ENCODE measurements around the gene KCNQ1.

Gene KCNQ1

DNA sequence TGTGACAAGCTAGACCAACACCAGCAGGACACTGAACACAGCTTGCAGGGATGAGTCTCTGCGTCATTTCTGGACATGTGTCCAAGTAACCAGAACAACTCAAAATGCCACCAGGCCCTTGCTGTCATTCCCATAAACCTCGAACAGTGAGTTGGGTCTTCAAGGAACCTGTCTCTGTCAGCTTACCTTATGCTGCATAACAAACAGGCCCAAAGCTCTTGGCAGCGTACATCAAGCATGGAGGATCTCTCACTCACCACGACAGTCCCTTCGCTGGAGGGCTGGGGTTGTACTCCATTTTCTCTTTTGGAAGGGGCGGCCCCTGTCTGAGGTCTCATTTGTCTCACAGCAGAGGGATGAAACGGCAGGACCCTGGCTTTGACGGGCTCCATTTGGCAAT, 434.0 kb downstream of the KCNQ1 start:
- no peak for DNase-seq

DNA sequence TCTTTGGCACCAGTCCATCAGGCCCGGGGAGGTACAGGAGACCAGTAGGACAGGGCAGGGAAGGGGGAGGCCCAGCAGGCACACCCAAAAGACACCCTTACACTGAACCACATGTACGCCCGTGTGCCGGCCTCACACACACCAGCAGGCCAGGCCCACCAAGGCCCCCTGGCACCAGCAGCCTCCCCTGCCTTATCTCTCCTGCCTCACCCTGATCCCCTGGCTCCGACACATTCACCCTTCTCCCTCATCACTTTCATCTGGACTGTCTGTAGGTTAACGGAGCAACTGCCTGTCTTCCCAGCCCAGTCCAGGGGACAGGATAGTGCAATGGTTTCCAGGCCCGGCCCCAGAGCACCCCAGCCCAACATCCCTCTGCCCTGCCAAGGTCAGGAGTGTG, 435.8 kb downstream of the KCNQ1 start:
- DNase-seq: no peak

DNA sequence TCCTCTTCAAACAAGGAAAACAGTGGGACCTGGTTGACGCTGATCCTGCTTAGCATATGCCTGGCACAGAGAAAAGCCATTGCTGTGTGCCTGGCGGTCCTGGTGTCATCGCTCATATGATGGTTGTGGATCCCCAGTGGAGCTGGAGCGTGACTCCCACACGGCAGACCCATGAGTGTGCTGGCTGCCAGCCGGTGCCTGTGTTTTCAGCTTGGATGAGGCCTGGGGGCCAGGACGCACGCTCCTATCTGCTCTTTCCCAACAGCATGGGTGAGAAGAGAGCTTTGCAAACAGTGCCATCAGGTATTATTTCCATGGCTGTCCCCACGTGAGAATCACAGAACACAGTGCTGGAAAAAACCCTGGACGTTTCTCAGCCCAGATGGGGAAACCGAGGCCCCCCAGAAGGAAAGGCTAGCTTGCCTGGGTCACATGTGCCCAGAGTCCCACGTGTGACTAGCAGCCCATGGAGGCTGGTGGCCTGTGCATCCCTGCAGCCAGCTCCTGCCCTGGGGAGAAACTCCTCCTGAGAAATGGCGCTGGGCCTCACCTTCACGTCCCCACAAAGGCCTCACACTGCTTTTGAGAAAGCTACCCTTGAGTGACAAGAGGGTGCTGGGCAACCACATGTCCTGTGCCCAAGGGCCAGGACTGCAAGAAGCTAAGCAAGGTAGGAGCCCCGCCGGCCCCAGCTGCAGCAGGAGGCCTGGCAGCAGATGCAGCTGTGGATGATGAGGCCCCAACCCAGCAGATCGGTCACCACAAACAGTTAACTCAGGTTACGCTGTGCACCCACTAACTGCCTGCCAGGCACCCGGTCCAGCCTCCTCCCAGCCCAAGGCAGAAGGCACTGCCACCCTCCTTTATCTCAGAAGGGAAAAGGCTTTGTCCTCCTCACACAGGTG, 436.5 kb downstream of the KCNQ1 start:
- DNase-seq: no peak

DNA sequence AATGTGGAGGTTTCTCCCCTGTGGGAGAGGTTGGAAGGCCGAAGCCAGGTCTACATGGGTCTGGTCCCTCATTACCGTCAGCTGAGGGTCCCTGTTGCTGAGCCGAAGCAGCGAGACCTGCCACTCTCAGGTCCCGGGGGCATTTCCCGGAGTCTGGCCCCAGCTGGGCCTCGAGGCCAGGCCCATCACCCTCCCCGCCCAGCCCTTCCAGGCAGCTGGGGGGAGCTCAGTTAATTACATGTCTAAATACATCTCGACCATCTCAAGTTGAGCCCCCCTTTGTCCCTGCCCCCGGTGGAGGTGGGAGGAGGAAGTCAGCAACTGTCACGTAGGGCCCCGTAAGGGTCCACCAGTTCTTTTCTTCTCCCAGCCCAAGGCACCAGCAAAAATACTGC, 437.2 kb downstream of the KCNQ1 start:
- DNase-seq: no peak

DNA sequence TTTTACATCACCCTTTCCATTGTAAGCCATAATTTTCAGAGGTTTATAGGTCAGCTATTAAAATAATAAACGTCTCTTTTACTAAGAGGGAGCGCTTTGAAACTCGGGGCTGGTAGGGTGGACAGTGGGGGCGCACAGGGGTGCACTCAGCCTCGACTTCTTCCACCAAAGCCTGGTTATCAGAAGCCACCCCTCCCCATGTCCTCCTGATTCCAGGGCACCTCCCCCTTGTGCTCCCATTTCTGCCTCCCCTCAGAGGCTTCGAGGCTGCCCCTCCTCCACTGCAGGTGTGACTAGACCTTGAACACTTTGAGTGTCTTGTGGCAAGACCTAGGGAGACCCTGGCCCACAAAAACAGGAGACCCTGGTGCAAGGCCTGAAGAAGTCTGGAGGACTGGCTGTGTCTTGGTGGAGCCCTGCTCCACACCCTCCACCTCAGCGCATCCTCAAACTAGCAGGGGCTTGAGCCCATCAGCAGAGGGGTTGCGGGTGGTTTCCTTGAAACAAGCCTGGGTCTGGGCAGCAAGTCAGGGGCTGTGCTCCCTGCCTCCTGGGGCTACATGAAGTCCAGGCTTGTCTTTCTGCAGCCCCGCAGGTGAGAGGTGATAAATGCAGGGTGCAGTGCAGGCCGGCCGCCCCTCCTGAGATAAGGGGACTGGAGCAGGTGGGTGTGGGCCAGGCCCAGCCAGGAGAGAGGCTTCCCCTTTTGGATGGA, 437.7 kb downstream of the KCNQ1 start:
- DNase-seq: no peak

DNA sequence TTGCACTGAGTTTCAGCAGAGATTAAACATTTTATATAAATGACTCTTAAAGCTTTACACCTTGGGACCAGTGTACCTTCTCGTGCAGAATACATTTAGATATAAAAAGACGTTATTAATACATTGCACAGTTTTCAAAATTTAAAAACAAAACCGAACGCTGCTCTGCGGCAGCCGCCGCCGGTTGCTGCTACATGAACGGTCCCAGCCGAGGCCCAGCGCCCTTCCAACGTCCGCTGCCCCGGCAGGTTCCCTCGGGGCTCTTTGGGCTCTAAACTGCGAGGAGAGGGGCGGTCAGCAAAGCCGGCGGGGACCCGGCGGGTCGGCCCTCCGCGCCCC, 438.8 kb downstream of the KCNQ1 start:
- DNase-seq: no peak

DNA sequence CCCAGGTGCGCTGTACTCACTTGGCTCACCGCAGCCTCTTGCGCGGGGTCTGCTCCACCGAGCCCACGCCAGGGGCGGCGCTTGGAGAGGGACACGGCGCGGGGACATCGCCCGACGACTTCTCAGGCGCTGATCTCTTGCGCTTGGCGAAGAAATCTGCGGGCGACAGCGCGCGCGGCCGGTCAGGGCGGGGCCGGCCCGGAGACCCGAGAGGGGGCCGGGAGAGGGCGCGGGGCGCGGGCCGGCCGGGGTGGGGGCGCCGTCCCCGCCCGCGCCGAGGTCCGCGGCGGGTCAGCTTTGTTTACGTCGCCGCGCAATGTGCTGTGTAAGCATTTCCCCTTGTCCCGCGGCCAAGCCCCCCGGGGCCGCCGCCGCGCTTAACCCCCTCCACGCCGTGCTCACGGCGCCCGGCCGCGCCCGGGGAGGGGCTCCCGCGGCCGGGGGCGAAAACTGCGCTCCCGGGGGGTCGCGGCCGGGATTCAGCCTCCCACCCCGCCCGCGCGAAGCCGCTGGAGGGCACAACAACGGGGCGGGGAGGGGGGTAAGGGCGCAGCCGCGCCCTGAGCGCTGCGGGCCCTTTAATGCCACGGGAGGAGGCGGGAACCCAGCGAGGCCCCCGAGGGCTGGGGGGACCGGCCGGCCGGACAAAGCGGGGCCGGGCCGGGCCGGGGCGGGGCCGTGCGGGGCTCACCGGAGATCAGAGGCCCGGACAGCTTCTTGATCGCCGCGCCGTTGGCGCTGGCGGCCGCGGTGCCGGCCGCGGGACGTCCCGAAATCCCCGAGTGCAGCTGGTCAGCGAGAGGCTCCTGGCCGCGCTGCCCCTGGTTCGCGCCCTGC, 439.4 kb downstream of the KCNQ1 start:
- DNase-seq: no peak

DNA sequence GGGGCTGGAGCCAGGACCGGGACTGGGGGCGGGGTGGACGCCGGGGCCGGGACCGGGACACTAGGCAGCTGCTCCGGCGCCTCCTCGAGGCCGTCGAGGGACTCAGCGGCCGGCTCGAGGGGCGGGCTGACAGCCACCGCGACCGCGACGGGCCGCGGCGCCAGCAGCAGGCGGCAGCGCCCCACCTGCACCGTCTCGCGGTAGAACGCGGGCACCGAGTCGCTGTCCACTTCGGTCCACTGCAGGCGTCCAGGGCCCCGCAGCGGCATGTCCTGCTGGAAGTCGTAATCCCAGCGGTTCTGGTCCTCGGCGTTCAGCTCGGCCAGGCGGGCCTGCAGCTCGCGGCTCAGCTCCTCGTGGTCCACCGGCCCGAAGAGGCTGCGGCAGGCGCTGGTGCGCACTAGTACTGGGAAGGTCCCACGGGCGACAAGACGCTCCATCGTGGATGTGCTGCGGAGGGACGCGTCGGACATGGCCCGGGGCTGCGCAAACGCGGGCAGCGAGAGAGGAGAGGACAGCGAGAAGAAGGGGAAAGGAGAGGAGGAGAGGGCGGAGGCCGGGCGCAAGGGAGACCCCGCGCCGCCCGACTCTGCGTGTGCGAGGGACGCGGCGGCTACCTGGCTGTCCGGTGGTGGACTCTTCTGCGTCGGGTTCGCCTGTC, 440.3 kb downstream of the KCNQ1 start:
- peak; percentile 43 for DNase-seq

DNA sequence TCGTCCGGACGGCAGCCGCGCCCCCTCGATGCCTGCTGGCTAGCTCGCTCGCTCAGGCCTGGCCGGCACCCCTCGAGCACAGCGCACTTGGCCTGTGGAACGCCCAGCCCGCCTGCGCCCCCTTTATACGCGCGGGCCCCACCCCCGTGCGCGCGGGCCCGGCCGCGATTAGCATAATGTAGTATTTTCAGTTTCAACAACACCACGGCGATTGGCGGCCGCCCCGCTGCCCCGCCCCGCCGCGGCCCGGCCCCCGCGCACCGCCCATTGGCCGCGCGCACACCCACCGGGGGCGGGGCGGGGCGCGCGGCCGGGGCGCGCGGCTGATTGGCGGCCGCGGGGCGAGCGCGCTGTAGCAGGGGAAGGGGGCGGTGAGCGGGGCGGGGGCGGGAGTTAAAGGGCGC, 440.9 kb downstream of the KCNQ1 start, which contains the start of gene CDKN1C:
CDKN1C (minus strand) TSS at position 98 of the 404 bp plus-strand sequence. CDS start 319 bp downstream, outside the sequence.
- DNase-seq: peak; percentile 90

DNA sequence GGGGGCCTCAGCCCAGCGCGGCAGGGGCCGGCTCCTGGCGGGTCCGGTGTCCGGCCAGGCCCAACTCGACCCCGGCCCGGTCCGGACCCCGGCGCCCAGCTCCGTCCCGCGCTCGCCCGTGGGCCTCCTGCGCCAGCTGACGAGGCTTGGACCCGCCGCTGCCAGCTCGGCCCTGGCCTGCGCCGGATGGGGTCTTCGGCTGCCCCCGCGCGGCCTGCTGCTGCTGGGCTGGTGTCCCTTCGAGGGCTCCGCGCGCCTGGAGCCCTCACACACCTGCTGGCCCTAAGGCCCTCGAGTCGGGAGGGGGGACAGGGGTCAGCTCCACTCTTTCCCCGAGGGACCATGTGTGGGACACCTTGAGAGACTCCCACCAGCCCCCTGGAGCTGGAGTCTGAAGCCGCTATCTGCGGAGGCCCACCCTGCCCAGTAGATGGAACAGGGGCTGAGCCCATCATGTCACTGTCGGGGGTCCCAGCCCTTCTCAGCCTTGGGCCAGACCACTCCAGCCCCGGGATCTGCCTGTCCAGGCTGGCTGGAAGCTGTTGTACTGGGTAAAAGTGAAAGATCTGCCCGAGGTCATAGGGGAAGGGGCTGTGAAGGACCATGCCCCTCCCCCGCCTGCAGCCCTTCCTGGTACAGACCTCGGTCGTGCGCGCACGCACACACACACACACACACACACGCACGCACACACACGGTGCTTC, 441.5 kb downstream of the KCNQ1 start:
- peak; percentile 26 for DNase-seq

DNA sequence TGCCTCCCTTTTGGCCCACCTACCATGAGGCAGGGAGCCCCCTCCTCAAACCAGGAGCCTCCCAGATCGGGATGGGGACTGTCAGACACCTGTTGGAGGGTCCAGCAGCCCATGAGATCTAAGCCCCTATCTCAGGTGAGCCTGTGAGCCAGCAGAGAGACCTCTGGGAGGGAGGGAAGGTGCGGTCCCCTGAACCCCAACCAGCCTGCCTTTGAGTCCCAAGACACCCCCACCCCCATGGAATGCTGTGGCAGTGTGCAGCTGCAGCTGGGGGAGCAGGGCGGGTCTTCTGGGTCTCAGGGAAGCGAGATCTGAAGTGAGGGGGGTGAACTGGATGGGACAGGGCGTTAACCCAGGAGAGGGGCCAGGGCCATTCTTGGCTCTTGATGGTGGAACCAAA, 442.1 kb downstream of the KCNQ1 start:
- DNase-seq: no peak

DNA sequence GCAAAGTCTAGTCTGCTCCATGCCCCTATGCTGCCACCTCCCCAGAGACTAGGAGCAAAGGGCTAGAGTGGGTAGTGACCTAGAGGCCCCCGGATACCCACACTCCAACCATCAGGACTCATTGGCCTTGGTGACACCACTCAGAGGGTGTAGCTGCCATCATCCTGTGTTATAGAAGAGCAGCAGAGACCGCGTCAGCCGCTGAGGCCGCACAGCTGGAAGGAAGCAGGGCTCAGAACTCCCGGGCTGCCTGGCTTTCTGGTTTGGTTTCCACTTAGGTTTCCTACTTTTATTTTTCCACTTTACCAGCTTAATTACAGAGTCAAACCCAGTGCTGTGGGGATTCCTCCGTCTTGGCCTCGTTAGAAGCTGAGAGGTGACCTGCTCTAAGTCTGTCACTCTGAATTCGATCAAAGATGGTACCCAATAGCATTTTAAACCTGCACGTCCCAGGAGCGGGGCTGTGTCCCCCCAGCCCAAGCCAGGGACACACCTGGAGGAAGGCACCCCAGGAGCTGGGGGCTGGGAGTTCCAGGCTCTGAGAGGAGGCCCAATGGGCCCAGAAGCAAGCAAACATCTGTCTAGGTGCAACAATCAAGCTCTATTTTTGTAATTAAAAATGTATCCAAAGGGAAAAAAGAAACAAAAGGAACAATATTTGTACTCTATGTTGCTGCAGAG, 442.8 kb downstream of the KCNQ1 start:
- DNase-seq: no peak

DNA sequence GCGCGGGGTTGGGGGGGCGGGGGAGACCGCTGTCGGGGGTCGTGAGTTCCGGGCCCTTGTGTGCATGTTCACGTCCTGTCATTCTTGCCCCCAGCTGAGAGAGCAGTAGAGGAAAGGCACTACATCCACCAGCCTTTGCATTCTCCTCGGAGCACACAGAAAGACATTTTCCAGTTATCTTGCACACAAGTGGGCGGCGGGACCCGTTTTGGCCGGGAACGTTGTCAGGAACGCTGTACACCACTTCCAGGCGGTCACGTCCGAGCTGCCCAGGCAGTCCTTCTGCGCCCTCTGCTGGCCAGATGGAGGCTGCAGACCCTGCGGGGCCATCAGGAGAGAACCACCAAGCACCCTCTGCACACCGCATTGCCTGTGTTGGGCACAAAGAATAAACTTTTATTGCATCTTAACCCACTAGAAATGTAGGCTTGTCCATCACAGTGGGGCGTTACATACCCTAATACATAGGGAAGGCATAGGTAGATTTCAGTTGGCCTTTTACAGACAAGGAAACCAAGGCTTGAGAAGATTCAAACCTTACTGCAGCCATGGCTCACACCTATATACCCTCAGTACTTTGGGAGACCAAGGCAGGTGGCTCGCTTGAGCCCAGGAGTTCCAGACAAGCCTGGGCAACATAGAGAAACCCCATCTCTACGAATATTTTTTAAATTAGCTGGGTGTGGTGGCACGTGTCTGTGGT, 443.6 kb downstream of the KCNQ1 start:
- peak; percentile 87 for DNase-seq

DNA sequence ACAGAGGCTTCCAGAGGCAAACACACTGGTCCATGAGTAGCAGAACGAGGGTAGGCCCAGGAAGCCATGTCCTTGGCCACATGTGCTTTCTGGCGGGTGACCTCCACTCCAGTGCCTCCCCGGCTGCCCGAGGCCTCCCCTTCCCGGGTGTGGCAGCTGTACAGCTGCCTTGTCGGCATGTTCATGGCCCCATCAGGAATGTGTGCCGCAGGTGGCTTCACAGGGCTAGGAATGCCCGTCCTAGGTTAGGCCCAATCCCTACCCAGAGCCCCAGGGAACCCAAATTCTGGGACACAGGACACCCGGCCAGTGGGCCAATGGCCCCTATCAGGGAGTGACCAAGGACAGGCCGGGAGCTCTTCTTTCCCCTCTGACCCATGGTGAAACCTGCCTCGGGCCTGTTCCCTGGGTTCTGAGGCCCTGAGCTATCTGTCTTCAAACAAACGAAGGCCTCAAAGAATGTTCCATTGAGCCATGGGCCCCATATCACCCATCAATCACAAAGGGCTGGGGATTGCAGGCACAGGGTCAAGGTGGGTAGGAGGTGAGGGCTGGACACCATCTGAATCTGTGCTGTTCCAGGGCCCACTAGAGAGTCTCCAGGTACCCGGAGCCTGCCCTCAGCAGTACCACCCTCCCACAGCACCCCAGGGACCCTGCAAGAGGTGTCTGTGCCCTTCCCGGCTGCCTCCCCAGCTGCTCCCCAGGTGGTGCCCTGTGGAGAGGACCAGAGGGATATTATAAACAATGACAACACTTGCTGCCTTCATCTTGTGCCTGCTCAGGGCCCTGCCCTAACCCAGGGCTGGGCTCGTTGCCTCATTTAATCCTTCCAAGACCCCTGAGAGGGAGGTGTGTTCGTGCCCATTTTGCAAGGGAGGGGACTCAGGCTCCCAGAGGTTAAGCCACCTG, 444.8 kb downstream of the KCNQ1 start:
- no peak for DNase-seq

DNA sequence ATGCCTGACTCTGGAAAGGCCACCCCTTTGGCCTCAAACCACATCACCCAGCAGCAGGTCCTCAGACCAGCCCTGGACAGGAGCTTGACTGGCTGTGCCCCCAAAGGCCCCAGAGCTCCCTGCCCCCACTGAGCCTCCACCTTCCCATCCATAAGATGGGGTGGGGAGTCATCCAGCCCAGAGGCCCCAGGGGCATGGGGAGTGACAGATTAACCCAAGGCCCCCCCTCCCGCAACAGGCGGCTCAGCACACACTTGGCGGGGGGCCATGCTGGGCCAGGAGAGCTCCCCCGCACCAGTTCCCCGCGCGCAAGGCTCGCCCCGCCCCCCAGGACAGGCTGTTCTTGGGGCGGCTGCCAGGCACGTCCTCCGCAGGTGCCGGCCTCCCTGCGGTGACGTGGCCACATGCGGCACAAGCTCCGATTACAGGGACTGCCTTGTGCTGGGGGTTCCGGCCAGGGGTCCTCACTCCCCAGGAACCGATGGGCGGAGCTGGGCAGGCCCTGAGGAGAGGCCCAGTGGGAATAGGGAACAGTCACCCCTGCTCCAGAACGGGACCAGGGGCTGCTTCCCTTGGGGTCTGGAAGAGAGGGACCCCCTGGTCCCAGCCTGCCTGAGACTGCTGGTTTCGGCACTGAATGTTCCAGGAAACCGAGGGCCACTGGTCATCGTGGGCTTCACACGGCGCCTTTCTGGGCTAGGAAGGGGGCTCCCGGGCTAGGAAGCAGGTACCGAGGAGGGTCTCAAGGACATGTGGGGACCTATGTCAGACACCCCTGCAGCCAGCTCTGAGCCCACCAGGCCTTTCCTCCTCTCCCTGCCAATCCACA, 445.9 kb downstream of the KCNQ1 start:
- no peak for DNase-seq

DNA sequence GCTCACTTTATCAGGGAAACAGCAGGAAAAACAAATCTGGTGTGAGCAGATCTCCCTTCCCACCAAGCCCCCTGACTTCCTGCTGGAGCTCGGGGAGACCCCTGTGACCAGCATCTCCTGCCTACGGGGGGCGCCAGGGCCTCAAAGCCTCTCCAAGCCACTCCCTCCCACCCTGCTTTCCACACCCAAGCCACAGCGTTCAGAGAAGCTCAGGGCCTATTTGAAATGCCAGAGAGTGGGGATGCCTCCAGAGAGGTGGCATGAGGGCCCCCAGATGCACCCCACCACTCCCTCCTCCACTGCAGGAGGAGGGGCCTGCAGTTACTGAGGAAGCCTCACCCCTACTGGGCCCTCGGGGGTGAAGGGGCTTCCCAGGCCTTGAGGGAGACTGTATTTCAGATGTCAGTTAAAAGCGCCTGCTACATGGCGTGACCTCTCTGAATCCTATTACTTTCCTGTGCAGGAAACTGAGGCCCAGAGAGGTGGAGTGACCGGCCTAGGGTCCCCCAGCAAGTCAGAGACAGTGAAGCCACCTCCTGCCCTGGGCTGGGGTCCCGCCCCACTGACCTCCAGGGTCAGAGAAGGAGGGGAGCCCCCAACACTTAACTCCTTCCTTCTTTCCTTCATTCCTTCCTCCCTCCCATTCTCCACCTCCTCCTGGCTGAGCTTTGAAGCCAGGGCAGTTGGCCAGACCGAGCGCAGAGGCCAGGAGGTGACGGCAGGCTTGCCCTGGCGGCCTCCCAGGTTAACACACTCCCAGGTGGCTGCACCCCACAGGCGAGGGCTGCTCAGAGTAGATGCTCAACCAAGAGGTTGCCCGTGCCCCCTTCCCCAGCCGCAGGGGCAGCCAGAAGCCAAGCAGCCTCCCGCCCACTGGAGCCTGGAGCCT, 446.8 kb downstream of the KCNQ1 start:
- DNase-seq: no peak

DNA sequence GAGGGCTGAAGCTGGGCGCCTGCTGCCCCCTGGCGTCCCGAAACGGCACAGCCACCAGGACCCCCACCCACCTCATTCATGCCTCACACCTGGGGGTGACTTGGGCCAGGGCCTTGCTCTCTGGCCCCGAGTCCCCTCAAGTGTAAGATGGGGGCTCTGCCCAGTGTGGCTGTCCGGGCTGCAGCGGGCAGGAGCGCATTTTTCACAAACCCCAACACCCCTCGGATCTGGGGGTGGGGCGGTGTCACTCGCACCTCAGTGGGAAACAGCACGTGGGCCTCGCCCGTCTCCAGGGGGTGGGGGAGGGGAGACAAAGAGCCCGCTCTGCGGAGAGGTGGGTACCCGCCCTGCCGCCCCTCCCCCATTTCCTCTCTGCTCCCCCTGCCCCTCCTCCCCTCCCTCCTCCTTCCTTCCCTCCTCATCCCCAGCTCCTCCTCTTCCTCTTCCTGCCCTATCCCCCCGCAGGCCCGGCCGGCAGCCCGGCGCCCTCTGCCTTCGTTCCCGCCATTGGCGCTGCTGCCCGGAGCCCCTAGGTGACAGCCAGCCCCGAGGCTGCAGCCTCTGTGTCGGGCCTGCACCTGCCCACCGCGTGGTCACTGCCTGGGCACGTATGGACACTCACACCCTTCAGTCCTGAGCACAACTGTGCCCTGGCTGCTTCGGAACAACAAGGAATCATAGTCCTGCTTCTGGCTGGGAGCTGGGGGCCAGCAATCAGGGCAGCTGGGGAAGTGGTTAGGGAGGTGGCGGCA, 447.6 kb downstream of the KCNQ1 start:
- DNase-seq: peak; percentile 76
